ENCODE results near the gene RABGAP1L. TPM values are rescaled to one million over a fixed set of nuclear protein-coding genes. Genes with fewer than 3 reads are reported as not detected.

The RABGAP1L gene
- total RNA-seq, 4 donors from 2014 or later: 70.5 to 100 (median 92.6) TPM

DNA sequence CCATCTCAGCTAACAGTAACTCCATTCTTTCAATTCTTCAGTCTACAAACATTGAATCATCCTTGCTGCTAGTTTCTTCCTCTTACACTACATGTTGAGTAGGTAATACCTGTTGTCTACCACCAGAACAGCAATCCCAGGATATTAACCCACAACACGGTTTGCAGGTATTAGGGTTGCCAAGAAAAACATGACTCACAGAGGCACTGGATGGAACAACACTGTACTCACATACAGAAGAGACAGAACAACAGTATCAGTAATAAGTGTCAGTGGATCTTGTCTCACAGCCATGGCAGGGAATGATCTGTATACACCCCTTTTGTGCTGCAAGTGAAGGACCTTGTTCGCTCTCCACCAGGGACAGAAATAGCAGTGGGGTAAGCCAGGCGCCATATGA, 500.5 kb downstream of the RABGAP1L start:
- WGBS, 2 donors: 89% methylated on average over 3 of the region's 3 CpGs
- no peak for TF ChIP-seq POLR2A (IDR thresholded peaks at IDR 0.05)
- no peak for TF ChIP-seq CTCF (IDR thresholded peaks at IDR 0.05)
- intact Hi-C loops (cut with DNase I): no loop called here
- H3K36me3 ChIP-seq: no peaks in the 10 kb centered on the region
- DNase-seq: no peak
- no peak overlapping the region for H3K27ac ChIP-seq
- H3K9me3 ChIP-seq: no peaks in the 10 kb centered on the region
- H3K4me1 ChIP-seq: no peaks in the 10 kb centered on the region
- H3K27me3 ChIP-seq: no peaks in the 10 kb centered on the region
- H3K4me3 ChIP-seq (replicated peaks in 1 of 3): no peak overlapping the region

DNA sequence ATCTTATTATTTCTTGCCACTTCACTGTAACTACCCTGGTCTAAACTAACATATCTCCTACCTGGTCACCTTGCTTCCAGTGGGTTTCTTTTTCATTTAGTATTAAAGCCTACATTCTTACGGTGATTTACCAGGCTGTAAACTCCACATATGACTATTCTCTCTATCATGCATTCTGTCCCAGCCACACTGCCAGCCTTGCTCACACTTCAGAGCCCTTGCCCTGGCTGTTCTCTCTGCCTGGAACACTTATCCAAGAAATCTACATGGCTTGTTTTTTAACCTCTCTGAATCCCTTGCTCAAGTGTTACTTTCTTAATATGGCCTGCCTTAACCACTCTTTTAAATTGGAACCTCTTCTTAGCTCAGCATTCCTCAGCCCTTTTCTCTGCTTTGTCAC, 501.2 kb downstream of the RABGAP1L start:
- TF ChIP-seq CTCF (IDR thresholded peaks at IDR 0.05) (no peak), POLR2A (IDR thresholded peaks at IDR 0.05) (no peak)
- no peaks in the 10 kb centered on the region for H3K36me3 ChIP-seq
- no peak for DNase-seq
- intact Hi-C loops (cut with DNase I): no loop called here
- no peaks in the 10 kb centered on the region for H3K4me1 ChIP-seq
- 98% methylated on average over 1 of the region's 1 CpG for WGBS, 2 donors
- H3K27me3 ChIP-seq: no peaks in the 10 kb centered on the region
- H3K27ac ChIP-seq: no peak overlapping the region
- H3K4me3 ChIP-seq (replicated peaks in 1 of 3): no peak overlapping the region
- no peaks in the 10 kb centered on the region for H3K9me3 ChIP-seq

DNA sequence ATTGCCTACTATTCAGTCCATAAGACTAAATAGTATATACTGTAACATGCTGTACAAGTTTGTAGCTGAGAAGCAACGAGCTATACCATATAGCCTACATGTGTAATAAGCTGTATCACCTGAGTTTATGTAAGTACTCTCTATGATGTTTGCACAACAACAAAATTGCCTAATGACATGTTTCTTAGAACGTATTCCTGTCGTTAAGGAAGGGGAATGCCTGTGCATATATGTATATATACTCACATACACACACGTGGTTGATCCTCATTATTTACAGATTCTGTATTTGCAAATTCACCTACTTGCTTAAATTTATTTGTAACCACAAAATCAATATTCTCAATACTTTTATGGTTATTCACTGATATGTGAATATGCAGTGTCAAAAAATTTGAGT, 504.0 kb downstream of the RABGAP1L start:
- no peak for TF ChIP-seq CTCF (IDR thresholded peaks at IDR 0.05)
- no peak for TF ChIP-seq POLR2A (IDR thresholded peaks at IDR 0.05)

DNA sequence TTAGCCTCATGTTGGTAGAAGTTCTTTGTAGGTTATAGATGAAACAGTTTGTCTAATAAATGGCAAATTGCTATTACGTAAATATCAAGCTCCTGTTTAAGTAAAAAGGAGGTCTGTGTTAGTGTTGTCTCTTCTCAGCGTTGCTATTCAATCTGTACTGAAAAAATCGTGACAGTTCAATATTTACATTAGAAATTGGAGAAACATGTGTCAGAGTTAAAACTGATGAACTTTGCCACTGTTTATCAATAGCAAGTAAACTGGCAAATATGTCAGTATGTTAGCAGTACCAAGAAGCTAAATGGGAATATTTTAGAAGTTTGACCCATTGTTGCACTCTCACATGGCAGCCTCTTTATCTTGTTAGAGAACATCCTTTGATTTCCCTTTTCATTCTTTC, 506.9 kb downstream of the RABGAP1L start:
- WGBS, 2 donors: 87 to 92% methylated on average over 3 of the region's 3 CpGs
- Histone ChIP-seq H3K9me3 (no peaks in the 10 kb centered on the region), H3K27ac (no peak overlapping the region), H3K4me3 (replicated peaks in 1 of 3) (no peak overlapping the region), H3K36me3 (no peaks in the 10 kb centered on the region), H3K4me1 (no peaks in the 10 kb centered on the region), H3K27me3 (no peaks in the 10 kb centered on the region)
- intact Hi-C loops (cut with DNase I): no loop called here
- DNase-seq: no peak
- TF ChIP-seq CTCF (IDR thresholded peaks at IDR 0.05) (no peak), POLR2A (IDR thresholded peaks at IDR 0.05) (no peak)

More for the DNA sequence above, 504.0 kb downstream of the RABGAP1L start:
- WGBS, 2 donors: 91% methylated on average over 4 of the region's 4 CpGs
- no peaks in the 10 kb centered on the region for H3K4me1 ChIP-seq
- H3K9me3 ChIP-seq: no peaks in the 10 kb centered on the region
- no peak overlapping the region for H3K4me3 ChIP-seq (replicated peaks in 1 of 3)
- H3K27me3 ChIP-seq: no peaks in the 10 kb centered on the region
- DNase-seq: no peak
- intact Hi-C loops (cut with DNase I): no loop called here
- H3K36me3 ChIP-seq: no peaks in the 10 kb centered on the region
- no peak overlapping the region for H3K27ac ChIP-seq

GRCh38 chr1:174671826-174672225, 512.5 kb downstream of the RABGAP1L start:
- H3K4me3 ChIP-seq (replicated peaks in 1 of 3): no peak overlapping the region
- intact Hi-C loops (cut with DNase I): no loop called here
- no peak overlapping the region for H3K27ac ChIP-seq
- no peaks in the 10 kb centered on the region for H3K27me3 ChIP-seq
- 94 to 95% methylated on average over 2 of the region's 2 CpGs for WGBS, 2 donors
- no peaks in the 10 kb centered on the region for H3K9me3 ChIP-seq
- no peak for DNase-seq
- TF ChIP-seq CTCF (IDR thresholded peaks at IDR 0.05) (no peak), POLR2A (IDR thresholded peaks at IDR 0.05) (no peak)
- no peaks in the 10 kb centered on the region for H3K36me3 ChIP-seq
- no peaks in the 10 kb centered on the region for H3K4me1 ChIP-seq

All from thyroid gland (tissue), 4 donors.